Endodermal cell (in vitro differentiated cells): Measurements from ENCODE around the gene PIAS3. TPM values are rescaled to one million over a fixed set of nuclear protein-coding genes. Genes with fewer than 3 reads are reported as not detected.

Experiments
- DNase-seq: peaks from one replicate; pipeline ENCODE4 v3.0.0-alpha.2; 2017
- H3K27ac ChIP-seq: 2 replicates; pipeline ENCODE4 v1.5.1; 2013; ENCODE audit warnings: mild to moderate bottlenecking, low read depth, low read length, moderate library complexity
- H3K27me3 ChIP-seq: 2 replicates; pipeline ENCODE4 v1.6.1; 2013; ENCODE audit warnings: mild to moderate bottlenecking, low read length, moderate library complexity; ENCODE audit not compliant: insufficient read depth, control insufficient read depth, poor library complexity, severe bottlenecking
- H3K36me3 ChIP-seq: 2 replicates; pipeline ENCODE4 v1.7.0; 2013; ENCODE audit warnings: mild to moderate bottlenecking, low read length, moderate library complexity; ENCODE audit not compliant: control insufficient read depth, insufficient read depth
- H3K4me1 ChIP-seq: one replicate; pipeline ENCODE4 v1.7.0; 2013; ENCODE audit warnings: low read length; ENCODE audit not compliant: control insufficient read depth, insufficient read depth
- H3K4me3 ChIP-seq: 2 replicates; pipeline ENCODE4 v1.5.1; 2013; ENCODE audit warnings: mild to moderate bottlenecking, low read length, moderate library complexity
- H3K9ac ChIP-seq: 2 replicates; pipeline ENCODE4 v1.6.1; 2013; ENCODE audit warnings: mild to moderate bottlenecking, low read length, moderate library complexity; ENCODE audit not compliant: poor library complexity, severe bottlenecking; ENCODE audit errors: extremely low read depth
- H3K9me3 ChIP-seq: 2 replicates; pipeline ENCODE4 v1.6.1; 2013; ENCODE audit warnings: mild to moderate bottlenecking, low read length, moderate library complexity; ENCODE audit not compliant: control insufficient read depth
- H3K27ac Mint-ChIP-seq: 2 replicates; pipeline ENCODE4 v1.8.0; 2020; ENCODE audit warnings: mixed read lengths
- H3K27me3 Mint-ChIP-seq: 2 replicates; pipeline ENCODE4 v1.8.0; 2021; ENCODE audit warnings: mild to moderate bottlenecking, mixed read lengths; ENCODE audit not compliant: insufficient read depth
- H3K36me3 Mint-ChIP-seq: 2 replicates; pipeline ENCODE4 v1.8.0; 2020; ENCODE audit warnings: low read depth, mixed read lengths
- H3K4me1 Mint-ChIP-seq: 2 replicates; pipeline ENCODE4 v1.8.0; 2020; ENCODE audit warnings: mixed read lengths
- H3K4me3 Mint-ChIP-seq: 2 replicates; pipeline ENCODE4 v1.8.0; 2020; ENCODE audit warnings: mild to moderate bottlenecking, moderate library complexity, mixed read lengths
- H3K9me3 Mint-ChIP-seq: 2 replicates; pipeline ENCODE4 v1.8.0; 2020; ENCODE audit warnings: mild to moderate bottlenecking, mixed read lengths
- WGBS, 2 experiments: methylation state at CpG; one replicate each; pipeline versions ENCODE4 v1.1.5 to v1.1.7; 2013; ENCODE audit warnings: missing lambda C conversion rate in 2 of 2, mixed read lengths in 1 of 2; ENCODE audit not compliant: insufficient coverage in 1 of 2, insufficient read length in 1 of 2; 5-methylcytosine and 5-hydroxymethylcytosine counted together
- microRNA-seq: library from miRNA; unstranded; fragments of <30 nt; microRNA quantifications from one replicate; pipeline ENCODE4 v1.2.0, GENCODE V29; 2020; ENCODE audit warnings: borderline microRNAs expressed
- total RNA-seq, 2 donors: library from RNA; stranded (reverse); fragmentation: NEBNext Ultra II Directional in 1 of 2; extraction: Animal tissue kit (Norgen Biotek cat#: 25700) in 1 of 2; gene quantifications; 2 replicates in 1 of 2; 3 replicates in 1 of 2; pipeline ENCODE4 v1.2.1, GENCODE V29; 2021
- TF ChIP-seq, protein P1 (sequence below): fragments of 200-600 bp; sonication (generic); conservative IDR thresholded peaks from 2 replicates; pipeline ENCODE4 v1.5.0; 2021; ENCODE audit warnings: antibody characterized with exemption, mild to moderate bottlenecking

PIAS3 gene
- total RNA-seq, 2 donors from 2014 or later: 44.8 to 53.4 TPM

DNA sequence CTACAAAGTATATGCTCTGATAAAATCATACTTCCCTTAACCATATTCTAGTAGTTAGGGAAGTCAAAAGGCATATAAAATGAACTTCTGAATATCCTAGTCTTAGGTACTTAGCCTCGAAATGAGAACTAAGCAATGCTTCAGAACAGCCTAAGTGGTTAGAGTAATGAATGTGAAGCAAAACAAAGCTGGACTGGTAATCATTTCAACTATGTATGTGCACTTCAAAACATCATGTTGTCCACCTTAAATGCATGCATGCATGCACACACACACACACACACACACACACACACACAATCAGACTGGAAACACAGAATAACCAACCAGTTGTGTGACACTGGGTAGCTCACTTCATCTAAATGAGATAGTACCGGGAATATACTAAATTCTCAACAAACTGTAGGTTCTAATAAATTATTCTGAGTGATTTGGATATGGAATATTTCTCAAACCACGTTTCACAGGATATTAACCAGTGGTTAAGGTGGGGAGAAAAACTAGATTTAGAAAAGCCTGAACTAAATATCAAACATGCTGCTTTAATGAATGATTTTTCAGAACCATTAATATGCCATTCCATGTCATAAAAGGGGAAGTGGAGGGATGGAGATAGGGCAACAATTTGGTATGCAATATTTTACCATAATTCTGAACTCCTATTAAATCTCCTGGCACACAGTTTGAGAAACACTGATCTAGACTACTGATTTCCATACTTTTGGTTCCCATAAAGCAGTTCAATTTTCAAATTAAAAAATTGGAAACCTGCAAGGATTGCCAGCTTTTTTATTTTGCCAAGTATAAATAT lies 54.4 kb downstream of the PIAS3 start:
- Mint-ChIP-seq H3K27me3 (no peaks in the 10 kb centered on the region), H3K4me3 (no peak overlapping the region), H3K4me1 (peaks cover 33% of the 10 kb centered on the region), H3K36me3 (peaks cover 16% of the 10 kb centered on the region), H3K9me3 (no peaks in the 10 kb centered on the region), H3K27ac (no peak overlapping the region)
- TF ChIP-seq, protein P1, sequence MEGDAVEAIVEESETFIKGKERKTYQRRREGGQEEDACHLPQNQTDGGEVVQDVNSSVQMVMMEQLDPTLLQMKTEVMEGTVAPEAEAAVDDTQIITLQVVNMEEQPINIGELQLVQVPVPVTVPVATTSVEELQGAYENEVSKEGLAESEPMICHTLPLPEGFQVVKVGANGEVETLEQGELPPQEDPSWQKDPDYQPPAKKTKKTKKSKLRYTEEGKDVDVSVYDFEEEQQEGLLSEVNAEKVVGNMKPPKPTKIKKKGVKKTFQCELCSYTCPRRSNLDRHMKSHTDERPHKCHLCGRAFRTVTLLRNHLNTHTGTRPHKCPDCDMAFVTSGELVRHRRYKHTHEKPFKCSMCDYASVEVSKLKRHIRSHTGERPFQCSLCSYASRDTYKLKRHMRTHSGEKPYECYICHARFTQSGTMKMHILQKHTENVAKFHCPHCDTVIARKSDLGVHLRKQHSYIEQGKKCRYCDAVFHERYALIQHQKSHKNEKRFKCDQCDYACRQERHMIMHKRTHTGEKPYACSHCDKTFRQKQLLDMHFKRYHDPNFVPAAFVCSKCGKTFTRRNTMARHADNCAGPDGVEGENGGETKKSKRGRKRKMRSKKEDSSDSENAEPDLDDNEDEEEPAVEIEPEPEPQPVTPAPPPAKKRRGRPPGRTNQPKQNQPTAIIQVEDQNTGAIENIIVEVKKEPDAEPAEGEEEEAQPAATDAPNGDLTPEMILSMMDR: no peak
- no peak for DNase-seq
- Histone ChIP-seq H3K9ac (no peak overlapping the region), H3K36me3 (peaks cover 5% of the 10 kb centered on the region), H3K4me1 (peaks cover 5% of the 10 kb centered on the region), H3K27me3 (no peaks in the 10 kb centered on the region), H3K4me3 (no peak overlapping the region), H3K27ac (no peak overlapping the region), H3K9me3 (no peaks in the 10 kb centered on the region)
- 94% methylated on average over 3 of the region's 3 CpGs; no CpG with 5 or more reads in 1 of the 2 experiments for WGBS, 2 experiments

DNA sequence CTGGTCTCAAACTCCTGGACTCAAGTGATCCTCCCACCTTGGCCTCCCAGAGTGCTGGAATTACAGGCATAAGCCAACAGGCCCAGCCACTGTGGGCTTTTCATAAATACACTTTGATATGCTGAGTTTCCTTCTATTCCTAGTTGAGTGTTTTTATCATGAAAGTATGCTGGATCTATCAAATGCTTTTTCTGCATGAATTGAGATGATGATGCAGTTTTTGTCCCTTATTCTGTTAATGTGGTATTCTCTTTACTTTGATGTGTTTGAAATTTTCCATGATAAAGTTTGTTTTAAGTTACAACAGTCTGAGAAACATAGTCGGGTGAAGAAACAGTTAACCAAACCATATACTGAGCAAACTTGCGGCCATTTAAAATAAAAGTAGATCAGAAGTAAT lies 59.1 kb downstream of the PIAS3 start:
- H3K4me1 ChIP-seq: peaks cover 5% of the 10 kb centered on the region
- H3K36me3 ChIP-seq: peaks cover 35% of the 10 kb centered on the region
- Mint-ChIP-seq H3K27me3 (no peaks in the 10 kb centered on the region), H3K27ac (no peak overlapping the region), H3K4me3 (no peak overlapping the region), H3K4me1 (peaks cover 23% of the 10 kb centered on the region), H3K9me3 (peaks cover 41% of the 10 kb centered on the region), H3K36me3 (peaks cover 46% of the 10 kb centered on the region)
- TF ChIP-seq, protein P1: no peak
- DNase-seq: no peak
- no peaks in the 10 kb centered on the region for H3K27me3 ChIP-seq
- WGBS, 2 experiments: 88% methylated on average over 1 of the region's 2 CpGs; no CpG with 5 or more reads in 1 of the 2 experiments
- H3K9ac ChIP-seq: no peak overlapping the region
- peaks cover 40% of the 10 kb centered on the region for H3K9me3 ChIP-seq
- H3K27ac ChIP-seq: no peak overlapping the region
- no peak overlapping the region for H3K4me3 ChIP-seq

Small RNA genes lying within 50 kb of the gene (microRNA-seq; reads per million reads assigned to microRNA genes)
- gene MIR6736: not detected

Other genes starting within 250 kb of the PIAS3 start
- gene PDZK1, start 151.7 kb downstream of the PIAS3 start, total RNA-seq: 10 to 100 TPM; 47.2 to 51.8 TPM
- gene CD160, start 139.6 kb downstream of the PIAS3 start, total RNA-seq: not detected
- gene RNF115, start 35.0 kb downstream of the PIAS3 start, total RNA-seq: 10 to 100 TPM; 17.7 to 19.3 TPM
- 10 to 100 TPM; 32.7 to 37.9 TPM for gene POLR3C, start 34.9 kb downstream of the PIAS3 start, total RNA-seq
- gene NUDT17, start 13.5 kb downstream of the PIAS3 start, total RNA-seq: 1 to 10 TPM; 2.8 to 4.0 TPM
- 1 to 10 TPM in 1 of 2 donors, under 1 TPM in 1; 0.88 to 1.4 TPM for gene ANKRD35, start 26.8 kb upstream of the PIAS3 start, total RNA-seq
- gene ITGA10, start 51.0 kb upstream of the PIAS3 start, total RNA-seq: under 1 TPM; 0.18 to 0.33 TPM
- 10 to 100 TPM; 12.9 to 16.0 TPM for gene PEX11B, start 59.6 kb upstream of the PIAS3 start, total RNA-seq
- gene RBM8A, start 68.4 kb upstream of the PIAS3 start, total RNA-seq: 100 to 1,000 TPM; 299 to 314 TPM
- 10 to 100 TPM; 16.6 to 21.3 TPM for gene LIX1L, start 98.9 kb upstream of the PIAS3 start, total RNA-seq
- 1 to 10 TPM in 1 of 2 donors, under 1 TPM in 1; 0.55 to 1.4 TPM for gene ANKRD34A, start 105.5 kb upstream of the PIAS3 start, total RNA-seq
- gene POLR3GL, start 105.6 kb upstream of the PIAS3 start, total RNA-seq: 10 to 100 TPM; 10.2 to 13.8 TPM
- 10 to 100 TPM in 1 of 2 donors, 1 to 10 TPM in 1; 9.9 to 12.2 TPM for gene TXNIP, start 137.5 kb upstream of the PIAS3 start, total RNA-seq
- gene HJV, start 162.7 kb upstream of the PIAS3 start, total RNA-seq: under 1 TPM; 0.13 to 0.15 TPM